Fibroblast of lung (primary cell): ENCODE data around the gene CRACR2A.

ENCODE experiments used
- CTCF ChIP-seq, 2 donors: IDR thresholded peaks in 1 of 2; conservative IDR thresholded peaks in 1 of 2; 1 replicate in 1 of 2; 2 replicates in 1 of 2; pipeline ENCODE4 v1.5.1; 2011 to 2012; ENCODE audit warnings: low read length in 2 of 2, control low read depth in 1 of 2, inconsistent platforms in 1 of 2, low read depth in 1 of 2, mild to moderate bottlenecking in 1 of 2
- EZH2 ChIP-seq: IDR thresholded peaks from 2 replicates; pipeline ENCODE4 v1.5.1; 2012; ENCODE audit warnings: low read length, control low read depth, mild to moderate bottlenecking; ENCODE audit errors: missing control alignments

GRCh38 chr12:3631272-3631637 lies 121.7 kb downstream of the CRACR2A start:
- TF ChIP-seq CTCF (conservative IDR thresholded peaks at IDR 0.05 in 1 of 2, IDR thresholded peaks at IDR 0.05 in 1 of 2; ENCODE audit: low read depth in 1 of 2, low read length in 2 of 2), result no peak
- no peak for TF ChIP-seq EZH2
